DOHH2 (cell line): ENCODE results near the gene PROM1.

Source experiments
- H3F3A ChIP-seq: fragments of 200-600 bp; sonication (generic), shearing (Covaris generic); 2 replicates; pipeline ENCODE4 v1.6.0; 2016; ENCODE audit warnings: antibody characterized with exemption, mild to moderate bottlenecking; ENCODE audit not compliant: control insufficient read depth, insufficient read depth
- H3K27ac ChIP-seq: fragments of 200-600 bp; sonication (generic); 2 replicates; pipeline ENCODE4 v1.5.1; 2014; ENCODE audit warnings: low read depth, mild to moderate bottlenecking, low read length, moderate library complexity
- H3K27me3 ChIP-seq: fragments of 200-600 bp; sonication (generic); 2 replicates; pipeline ENCODE4 v1.6.1; 2014; ENCODE audit warnings: mild to moderate bottlenecking, low read length, mixed read lengths; ENCODE audit not compliant: control insufficient read depth
- H3K36me3 ChIP-seq: fragments of 200-600 bp; sonication (generic); 2 replicates; pipeline ENCODE4 v1.6.1; 2014; ENCODE audit warnings: mild to moderate bottlenecking, low read length, moderate library complexity, mixed read lengths; ENCODE audit not compliant: control insufficient read depth
- H3K4me1 ChIP-seq: fragments of 200-600 bp; sonication (generic); 2 replicates; pipeline ENCODE4 v1.6.1; 2014; ENCODE audit warnings: mild to moderate bottlenecking, low read length, mixed read lengths; ENCODE audit not compliant: control insufficient read depth
- H3K4me2 ChIP-seq: fragments of 200-600 bp; sonication (generic); 2 replicates; pipeline ENCODE4 v1.6.0; 2014; ENCODE audit warnings: mild to moderate bottlenecking, low read length, moderate library complexity
- H3K4me3 ChIP-seq: fragments of 200-600 bp; sonication (generic); 2 replicates; pipeline ENCODE4 v1.5.1; 2014; ENCODE audit warnings: mild to moderate bottlenecking, low read length, mixed read lengths
- H3K79me2 ChIP-seq: fragments of 200-600 bp; sonication (generic); 2 replicates; pipeline ENCODE4 v1.6.1; 2014; ENCODE audit warnings: mild to moderate bottlenecking, low read length, mixed read lengths; ENCODE audit not compliant: control insufficient read depth
- H3K9me2 ChIP-seq: fragments of 200-600 bp; sonication (generic); replicated peaks from 2 replicates; pipeline ENCODE4 v1.6.1; 2014; ENCODE audit warnings: mild to moderate bottlenecking, low read length, mixed read lengths; ENCODE audit not compliant: control insufficient read depth
- H3K9me3 ChIP-seq: fragments of 200-600 bp; sonication (generic); 2 replicates; pipeline ENCODE4 v1.6.1; 2014; ENCODE audit warnings: antibody characterized with exemption, low read length, mixed read lengths; ENCODE audit not compliant: control insufficient read depth, insufficient read depth
- H4K20me1 ChIP-seq: fragments of 200-600 bp; sonication (generic); 2 replicates; pipeline ENCODE4 v1.6.0; 2014; ENCODE audit warnings: low read depth, mild to moderate bottlenecking, antibody characterized with exemption, low read length, moderate library complexity; ENCODE audit not compliant: control insufficient read depth, insufficient read depth
- EZH2phosphoT487 ChIP-seq: fragments of 200-600 bp; sonication (generic); IDR thresholded peaks from 2 replicates; pipeline ENCODE4 v1.6.1; 2017; ENCODE audit warnings: borderline replicate concordance, mild to moderate bottlenecking, antibody characterized with exemption, low read length, moderate library complexity, mixed read lengths
- TF ChIP-seq, protein P1 (sequence below): fragments of 200-600 bp; sonication (generic); IDR thresholded peaks from one replicate; pipeline ENCODE4 v1.5.1; 2014; ENCODE audit warnings: antibody characterized with exemption, mild to moderate bottlenecking, low read depth, low read length; ENCODE audit not compliant: poor library complexity, severe bottlenecking

Gene PROM1

DNA sequence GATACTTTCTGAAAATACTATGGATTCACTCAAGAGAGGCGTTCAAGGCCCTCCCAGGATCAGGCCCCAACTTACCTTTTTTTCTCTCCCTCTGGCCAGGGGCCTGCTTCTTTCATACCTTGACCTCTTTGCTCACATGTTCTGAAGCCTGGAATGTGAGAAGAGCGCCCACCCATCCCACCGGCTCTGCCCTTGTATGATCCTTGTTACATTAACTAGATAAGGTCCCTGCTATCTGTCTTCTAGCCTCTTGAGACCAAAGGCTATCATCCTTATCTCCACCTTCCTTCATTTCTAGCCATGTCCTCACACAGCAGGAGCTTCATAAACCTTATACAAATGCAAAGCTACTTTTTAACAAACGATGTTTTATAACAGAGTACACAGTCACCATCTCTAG lies 45.9 kb downstream of the PROM1 start:
- H3K36me3 ChIP-seq, result no peaks in the 10 kb centered on the region
- H3K4me2 ChIP-seq, result no peak overlapping the region
- H3K9me3 ChIP-seq, result no peaks in the 10 kb centered on the region
- H3K9me2 ChIP-seq, result no peaks in the 10 kb centered on the region
- no peak overlapping the region for H3K27ac ChIP-seq
- no peaks in the 10 kb centered on the region for H3K79me2 ChIP-seq
- peaks cover 7% of the 10 kb centered on the region for H3K27me3 ChIP-seq
- no peaks in the 10 kb centered on the region for H3F3A ChIP-seq
- H4K20me1 ChIP-seq, result no peaks in the 10 kb centered on the region
- H3K4me3 ChIP-seq, result no peak overlapping the region
- TF ChIP-seq, protein P1, sequence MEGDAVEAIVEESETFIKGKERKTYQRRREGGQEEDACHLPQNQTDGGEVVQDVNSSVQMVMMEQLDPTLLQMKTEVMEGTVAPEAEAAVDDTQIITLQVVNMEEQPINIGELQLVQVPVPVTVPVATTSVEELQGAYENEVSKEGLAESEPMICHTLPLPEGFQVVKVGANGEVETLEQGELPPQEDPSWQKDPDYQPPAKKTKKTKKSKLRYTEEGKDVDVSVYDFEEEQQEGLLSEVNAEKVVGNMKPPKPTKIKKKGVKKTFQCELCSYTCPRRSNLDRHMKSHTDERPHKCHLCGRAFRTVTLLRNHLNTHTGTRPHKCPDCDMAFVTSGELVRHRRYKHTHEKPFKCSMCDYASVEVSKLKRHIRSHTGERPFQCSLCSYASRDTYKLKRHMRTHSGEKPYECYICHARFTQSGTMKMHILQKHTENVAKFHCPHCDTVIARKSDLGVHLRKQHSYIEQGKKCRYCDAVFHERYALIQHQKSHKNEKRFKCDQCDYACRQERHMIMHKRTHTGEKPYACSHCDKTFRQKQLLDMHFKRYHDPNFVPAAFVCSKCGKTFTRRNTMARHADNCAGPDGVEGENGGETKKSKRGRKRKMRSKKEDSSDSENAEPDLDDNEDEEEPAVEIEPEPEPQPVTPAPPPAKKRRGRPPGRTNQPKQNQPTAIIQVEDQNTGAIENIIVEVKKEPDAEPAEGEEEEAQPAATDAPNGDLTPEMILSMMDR, result no peak
- TF ChIP-seq EZH2phosphoT487, result no peak
- no peaks in the 10 kb centered on the region for H3K4me1 ChIP-seq

GRCh38 chr4:16035843-16036242 lies 48.0 kb downstream of the PROM1 start:
- H3K36me3 ChIP-seq, result no peaks in the 10 kb centered on the region
- no peaks in the 10 kb centered on the region for H3K9me2 ChIP-seq
- H3K27ac ChIP-seq, result no peak overlapping the region
- TF ChIP-seq, protein P1, result no peak
- TF ChIP-seq EZH2phosphoT487, result no peak
- H3K9me3 ChIP-seq, result no peaks in the 10 kb centered on the region
- peaks cover 22% of the 10 kb centered on the region for H3K27me3 ChIP-seq
- no peak overlapping the region for H3K4me3 ChIP-seq
- H3K4me1 ChIP-seq, result no peaks in the 10 kb centered on the region
- H3K79me2 ChIP-seq, result no peaks in the 10 kb centered on the region
- H3K4me2 ChIP-seq, result no peak overlapping the region
- H4K20me1 ChIP-seq, result no peaks in the 10 kb centered on the region
- no peaks in the 10 kb centered on the region for H3F3A ChIP-seq

DNA sequence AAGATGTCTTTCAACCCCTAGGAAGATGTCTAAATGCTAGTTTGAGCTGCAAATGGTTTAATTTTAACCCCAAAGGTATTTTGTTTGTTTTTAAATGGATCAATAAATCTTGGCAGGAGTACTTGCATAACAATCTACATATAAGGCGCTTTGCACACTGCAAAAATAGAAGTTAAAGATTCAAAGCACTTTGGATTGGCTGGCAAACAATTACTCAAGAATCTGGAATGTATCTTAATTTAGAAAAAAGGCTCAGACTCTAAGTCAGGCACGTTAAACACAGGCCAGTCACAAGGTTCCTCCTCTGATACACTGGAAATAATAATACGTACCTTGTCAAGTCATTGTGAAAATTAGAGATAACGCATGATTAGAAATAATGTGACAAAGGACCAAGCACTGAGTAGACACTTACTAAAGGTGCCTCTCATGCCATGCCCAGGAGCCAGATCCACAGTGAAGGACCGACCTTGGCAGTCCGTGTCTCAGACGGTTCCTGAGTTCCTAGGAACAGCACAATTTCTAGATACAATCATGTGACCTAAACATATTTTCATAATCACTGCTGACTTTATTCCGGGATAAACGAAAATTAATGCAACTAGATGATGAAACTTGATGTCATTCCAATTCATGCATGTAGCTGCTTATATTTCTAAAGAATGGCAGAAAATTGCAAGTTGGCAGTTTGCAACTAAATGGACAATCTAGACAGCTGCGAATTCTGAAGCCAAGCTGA lies 49.6 kb downstream of the PROM1 start:
- TF ChIP-seq, protein P1, result no peak
- TF ChIP-seq EZH2phosphoT487, result no peak
- Histone ChIP-seq H3K9me2 (no peaks in the 10 kb centered on the region), H3K9me3 (no peaks in the 10 kb centered on the region), H3K79me2 (no peaks in the 10 kb centered on the region), H3F3A (no peaks in the 10 kb centered on the region), H3K4me1 (no peaks in the 10 kb centered on the region), H3K27ac (no peak overlapping the region), H3K4me2 (no peak overlapping the region), H3K4me3 (no peak overlapping the region), H3K27me3 (peaks cover 26% of the 10 kb centered on the region), H4K20me1 (0 out of 2 replicates have a peak, but pooled peaks cover 2% of the 10 kb centered on the region), H3K36me3 (no peaks in the 10 kb centered on the region)
